NCI-H2227 (cell line): ENCODE measurements around the gene INSL6.
A peak's percentile ranks its signal among the peaks of the same experiment; 100 is the strongest.
"Not testable (repeated sequence)": the region's sequence is repeated elsewhere in the genome, so short reads cannot be mapped to it uniquely, and the experiment has no call there.

Experiments
- DNase-seq: peaks from one replicate; lab custom pipeline; 2025; ENCODE audit not compliant: unreplicated experiment; lab: John Stamatoyannopoulos, UW

Gene INSL6

GRCh38 chr9:5185220-5185840, at the start of gene INSL6:
INSL6 (minus strand) TSS chr9:5185639; CDS start chr9:5185602, 37 bp downstream.
- DNase-seq = no peak

GRCh38 chr9:5231212-5231611, 45.8 kb upstream of the INSL6 start, which contains the start of gene INSL4:
INSL4 (plus strand) TSS chr9:5231419; CDS start chr9:5231524, 105 bp downstream.
- no peak for DNase-seq

GRCh38 chr9:5230554-5230953, 45.1 kb upstream of the INSL6 start:
- no peak for DNase-seq

- no peak for DNase-seq
Observed at GRCh38 chr9:5205071-5205470, 19.6 kb upstream of the INSL6 start.

- no peak for DNase-seq
Observed at GRCh38 chr9:5195463-5195862, 10.0 kb upstream of the INSL6 start.

GRCh38 chr9:5193345-5193744, 7.9 kb upstream of the INSL6 start:
- no peak for DNase-seq

GRCh38 chr9:5191985-5192384, 6.5 kb upstream of the INSL6 start:
- no peak for DNase-seq

- no peak for DNase-seq
Observed at GRCh38 chr9:5188060-5188984, 2.9 kb upstream of the INSL6 start.

- peak; percentile 60 for DNase-seq
Observed at GRCh38 chr9:5186416-5187169, 1.2 kb upstream of the INSL6 start.

GRCh38 chr9:5184776-5185175, 663 bp downstream of the INSL6 start:
- DNase-seq = no peak

- DNase-seq = not testable (repeated sequence)
Observed at GRCh38 chr9:5180631-5181030, 4.8 kb downstream of the INSL6 start.

- no peak for DNase-seq
Observed at GRCh38 chr9:5178126-5178805, 7.2 kb downstream of the INSL6 start.

GRCh38 chr9:5146241-5146640, 39.2 kb downstream of the INSL6 start:
- no peak for DNase-seq

GRCh38 chr9:5144217-5144616, 41.2 kb downstream of the INSL6 start:
- no peak for DNase-seq

- no peak for DNase-seq
Observed at GRCh38 chr9:5140151-5140550, 45.3 kb downstream of the INSL6 start.

- DNase-seq = no peak
Observed at GRCh38 chr9:5122516-5122915, 62.9 kb downstream of the INSL6 start.

GRCh38 chr9:5122116-5122515, 63.3 kb downstream of the INSL6 start:
- no peak for DNase-seq

- DNase-seq = no peak
Observed at GRCh38 chr9:5113994-5114748, 71.3 kb downstream of the INSL6 start.
